COLO668 (cell line): Measurements from ENCODE around the gene ROR2.
"Not testable (repeated sequence)": the region's sequence is repeated elsewhere in the genome, so short reads cannot be mapped to it uniquely, and the experiment has no call there.

Experiments
- DNase-seq: peaks from one replicate; lab custom pipeline; 2025; ENCODE audit not compliant: unreplicated experiment; lab: John Stamatoyannopoulos, UW

ROR2 gene

DNA sequence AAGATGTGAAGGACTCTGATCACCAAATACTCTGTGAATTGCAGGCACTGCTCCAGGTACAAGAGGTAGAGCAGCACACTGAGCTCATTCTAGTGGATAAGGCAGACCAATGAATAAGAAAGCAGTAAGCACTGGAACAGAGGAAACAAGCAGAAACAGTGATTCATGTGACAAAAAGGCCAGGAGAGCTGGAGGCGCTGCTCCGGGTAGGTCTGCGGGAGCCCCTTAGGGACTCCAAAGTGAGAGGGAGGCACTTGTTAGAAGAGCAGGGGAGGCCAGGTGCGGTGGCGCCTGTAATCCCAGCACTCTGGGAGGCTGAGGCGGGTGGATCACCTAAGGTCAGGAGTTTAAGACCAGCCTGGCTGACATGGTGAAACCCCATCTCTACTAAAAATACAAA lies 294.8 kb downstream of the ROR2 start:
- DNase-seq: no peak

DNA sequence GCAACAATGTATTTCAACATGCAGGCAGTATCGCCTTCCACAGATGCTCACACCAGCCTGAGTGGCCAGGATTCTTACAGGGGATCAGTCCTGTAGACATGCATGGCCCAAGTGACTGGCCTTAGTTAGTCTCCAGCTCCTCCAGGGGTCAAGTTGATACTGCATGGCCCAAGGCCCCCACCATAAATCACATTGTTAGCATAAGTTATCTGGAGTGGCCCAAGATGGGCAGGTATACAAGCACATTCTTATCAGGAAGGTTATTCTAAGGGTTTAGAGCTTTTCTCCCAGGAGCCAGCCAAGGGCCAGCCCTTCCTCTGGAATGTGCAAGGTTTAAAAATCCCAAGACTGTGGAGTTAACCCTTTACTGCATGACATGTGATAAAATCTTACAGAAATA lies 295.5 kb downstream of the ROR2 start:
- no peak for DNase-seq

DNA sequence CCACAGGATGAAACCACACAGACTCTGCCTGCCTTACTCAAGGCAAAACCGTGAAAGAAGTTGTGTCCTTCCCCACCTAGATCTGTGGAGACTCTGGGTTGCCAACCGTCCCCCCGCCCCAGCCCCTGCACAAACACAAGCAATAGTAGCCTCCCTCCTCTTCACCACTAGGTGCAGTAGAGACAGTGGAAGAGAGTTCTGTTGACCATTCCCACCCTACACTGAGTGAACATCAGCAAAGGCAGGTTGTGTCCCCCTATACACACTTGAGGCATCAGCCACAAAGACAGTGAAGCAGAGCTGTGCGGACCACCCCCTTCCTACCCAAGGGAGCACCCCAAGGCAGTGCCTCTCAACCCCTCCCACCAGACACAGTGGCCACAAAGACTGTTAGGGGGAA lies 302.7 kb downstream of the ROR2 start:
- DNase-seq: no peak

DNA sequence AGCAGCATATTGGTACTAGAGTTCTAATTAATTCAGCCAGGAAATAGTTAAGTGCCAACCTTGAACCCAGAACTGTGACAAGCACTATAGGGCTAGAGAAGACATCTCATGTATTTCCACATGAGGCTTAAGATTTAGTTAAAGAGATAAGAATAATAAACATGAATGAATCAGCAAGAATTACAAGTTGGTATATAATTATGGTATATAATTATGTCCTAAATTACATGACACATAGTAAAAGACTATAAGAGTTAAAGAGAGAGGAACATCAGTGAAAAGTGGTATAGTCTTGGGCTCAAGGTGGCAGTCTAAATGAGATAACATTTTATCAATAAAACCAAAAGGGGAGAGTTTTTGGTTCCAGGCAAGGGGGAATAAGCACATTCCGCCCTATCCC lies 303.3 kb downstream of the ROR2 start:
- no peak for DNase-seq

DNA sequence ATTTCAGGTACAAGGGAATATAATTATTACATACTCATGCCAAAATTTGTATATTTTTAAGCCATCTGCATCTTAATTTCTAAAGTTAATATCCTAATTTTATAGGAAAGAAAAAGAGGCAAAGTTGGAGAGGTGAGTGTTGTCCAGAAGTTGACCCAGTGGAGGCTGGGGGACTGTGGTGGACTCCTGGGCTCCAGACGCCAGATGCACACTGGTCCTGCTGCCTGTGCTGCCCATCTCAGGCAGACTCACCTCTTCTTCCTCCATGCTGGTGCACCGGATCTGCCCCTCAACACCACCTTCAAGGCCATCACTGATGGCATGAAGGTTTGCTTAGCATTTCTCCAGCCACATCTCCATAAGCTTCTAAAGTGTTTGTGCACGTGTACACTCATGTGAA lies 305.6 kb downstream of the ROR2 start:
- no peak for DNase-seq

DNA sequence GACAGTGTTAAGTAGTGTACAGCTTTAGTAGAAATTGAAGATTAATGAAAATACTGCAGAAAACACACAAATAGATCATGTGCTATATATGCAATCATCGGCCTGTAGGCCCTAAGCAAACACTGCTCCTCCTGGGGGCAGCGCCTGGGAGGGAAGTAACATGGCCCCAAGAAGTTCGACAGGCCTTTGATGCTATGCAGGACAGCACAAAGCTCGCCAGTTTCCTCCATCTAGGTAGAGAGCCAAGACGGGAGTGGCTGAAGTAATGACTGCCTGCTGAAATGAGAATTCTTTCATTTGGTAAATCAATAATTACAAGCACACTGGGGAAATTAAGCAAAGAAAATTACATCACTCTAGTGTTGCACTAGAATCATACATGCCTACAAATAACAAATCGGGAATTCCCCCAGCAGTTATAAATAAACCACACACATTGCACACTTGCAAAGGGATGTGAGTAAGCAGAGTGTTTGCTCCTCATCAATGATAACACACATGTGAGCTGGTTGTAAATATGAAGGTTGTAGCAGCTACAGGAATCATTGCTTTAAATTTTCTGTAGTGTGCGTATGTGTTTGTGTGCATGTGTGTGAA lies 306.4 kb downstream of the ROR2 start:
- DNase-seq: no peak

GRCh38 chr9:91642771-91643170 lies 307.3 kb downstream of the ROR2 start:
- DNase-seq: no peak

DNA sequence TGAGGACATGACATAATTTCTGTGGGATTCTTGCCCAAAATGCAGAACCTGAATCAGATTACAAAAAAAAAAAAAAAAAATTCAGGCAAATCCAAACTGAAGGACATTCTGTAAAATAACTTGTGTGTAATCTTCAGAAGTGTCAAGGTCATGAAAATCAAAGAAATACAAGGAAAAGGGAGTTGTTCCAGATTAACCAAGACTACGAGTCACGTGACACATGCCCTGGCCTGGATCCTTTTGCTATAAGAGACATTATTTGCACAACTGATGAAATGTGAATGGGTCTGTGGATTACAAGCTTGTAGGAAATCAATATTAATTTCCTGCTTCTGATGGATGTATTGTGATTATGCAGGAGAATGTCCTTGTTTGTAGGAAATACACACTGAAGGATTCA lies 309.6 kb downstream of the ROR2 start:
- DNase-seq: no peak

GRCh38 chr9:91639054-91639453 lies 311.0 kb downstream of the ROR2 start:
- no peak for DNase-seq

DNA sequence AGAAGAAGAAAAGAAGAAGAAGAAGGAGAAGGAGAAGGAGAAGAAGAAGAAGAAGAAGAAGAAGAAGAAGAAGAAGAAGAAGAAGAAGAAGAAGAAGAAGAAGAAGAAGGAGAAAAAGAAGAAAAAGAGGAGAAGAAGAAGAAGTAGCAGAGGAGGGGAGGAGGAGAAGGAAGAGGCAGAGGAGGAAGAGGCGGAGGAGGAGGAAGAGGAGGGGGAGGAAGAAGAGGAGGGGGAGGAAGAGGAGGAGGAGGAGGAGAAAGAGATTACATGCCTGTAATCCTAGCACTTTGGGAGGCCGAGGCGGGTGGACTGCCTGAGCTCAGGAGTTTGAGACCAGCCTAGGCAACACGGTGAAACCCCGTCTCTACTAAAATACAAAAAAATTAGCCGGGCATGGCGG lies 315.2 kb downstream of the ROR2 start:
- not testable (repeated sequence) for DNase-seq

GRCh38 chr9:91629718-91630117 lies 320.3 kb downstream of the ROR2 start:
- no peak for DNase-seq

DNA sequence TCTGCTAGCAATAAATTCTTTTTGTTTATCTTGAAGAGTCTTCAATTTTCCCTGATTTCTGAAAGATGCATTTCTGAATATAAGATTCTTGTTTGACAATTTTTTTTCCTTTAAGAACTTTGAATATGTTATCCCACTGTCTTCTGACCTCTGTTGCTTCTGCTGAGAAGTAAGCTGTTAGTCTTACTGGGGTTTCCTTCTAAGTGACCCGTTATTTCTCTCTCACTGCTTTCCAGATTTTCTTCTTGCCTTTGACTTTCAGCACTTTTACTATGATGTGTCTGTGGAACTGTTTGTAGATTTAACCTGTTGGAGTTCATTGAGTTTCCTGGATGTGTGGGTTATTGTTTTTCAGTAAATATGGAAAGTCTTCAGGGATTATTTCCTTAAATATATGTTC lies 321.1 kb downstream of the ROR2 start:
- no peak for DNase-seq

- DNase-seq: no peak
Measured at GRCh38 chr9:91625331-91625730, 324.7 kb downstream of the ROR2 start.

DNA sequence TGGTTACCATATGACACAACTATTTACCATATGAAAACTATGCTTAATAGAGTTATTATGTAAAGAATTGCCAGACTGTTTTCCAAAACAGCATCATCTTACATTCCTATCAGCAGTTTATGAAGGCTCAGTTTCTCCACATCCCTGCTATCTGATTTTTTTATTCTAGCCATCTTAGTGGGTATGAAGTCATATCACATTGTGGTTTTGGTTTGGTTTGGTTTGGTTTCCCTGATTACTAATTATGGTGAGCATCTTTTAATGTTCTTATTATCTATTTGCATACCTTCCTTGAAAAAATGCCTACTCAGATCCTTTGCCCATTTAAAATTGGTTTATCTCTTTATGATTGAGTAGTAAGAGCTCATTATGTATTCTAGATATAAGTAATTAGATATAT lies 327.0 kb downstream of the ROR2 start:
- no peak for DNase-seq

DNA sequence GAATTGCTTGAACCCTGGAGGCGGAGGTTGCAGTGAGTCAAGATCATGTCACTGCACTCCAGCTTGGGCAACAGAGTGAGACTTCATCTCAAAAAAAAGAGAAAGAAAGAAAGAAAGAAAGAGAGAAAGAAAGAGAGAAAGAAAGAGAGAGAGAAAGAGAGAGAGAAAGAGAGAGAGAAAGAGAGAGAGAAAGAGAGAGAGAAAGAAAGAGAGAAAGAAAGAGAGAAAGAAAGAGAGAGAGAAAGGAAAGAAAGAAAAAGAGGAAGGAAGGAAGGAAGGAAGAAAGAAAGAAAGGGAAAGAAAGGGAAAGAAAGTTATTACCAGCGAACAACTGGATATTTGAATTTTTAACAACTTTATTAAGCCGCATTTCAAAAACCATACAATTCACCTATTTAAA lies 327.9 kb downstream of the ROR2 start:
- not testable (repeated sequence) for DNase-seq

- DNase-seq: not testable (repeated sequence)
Measured at GRCh38 chr9:91614044-91614443, 336.0 kb downstream of the ROR2 start.

- DNase-seq: no peak
Measured at GRCh38 chr9:91611582-91611981, 338.4 kb downstream of the ROR2 start.

DNA sequence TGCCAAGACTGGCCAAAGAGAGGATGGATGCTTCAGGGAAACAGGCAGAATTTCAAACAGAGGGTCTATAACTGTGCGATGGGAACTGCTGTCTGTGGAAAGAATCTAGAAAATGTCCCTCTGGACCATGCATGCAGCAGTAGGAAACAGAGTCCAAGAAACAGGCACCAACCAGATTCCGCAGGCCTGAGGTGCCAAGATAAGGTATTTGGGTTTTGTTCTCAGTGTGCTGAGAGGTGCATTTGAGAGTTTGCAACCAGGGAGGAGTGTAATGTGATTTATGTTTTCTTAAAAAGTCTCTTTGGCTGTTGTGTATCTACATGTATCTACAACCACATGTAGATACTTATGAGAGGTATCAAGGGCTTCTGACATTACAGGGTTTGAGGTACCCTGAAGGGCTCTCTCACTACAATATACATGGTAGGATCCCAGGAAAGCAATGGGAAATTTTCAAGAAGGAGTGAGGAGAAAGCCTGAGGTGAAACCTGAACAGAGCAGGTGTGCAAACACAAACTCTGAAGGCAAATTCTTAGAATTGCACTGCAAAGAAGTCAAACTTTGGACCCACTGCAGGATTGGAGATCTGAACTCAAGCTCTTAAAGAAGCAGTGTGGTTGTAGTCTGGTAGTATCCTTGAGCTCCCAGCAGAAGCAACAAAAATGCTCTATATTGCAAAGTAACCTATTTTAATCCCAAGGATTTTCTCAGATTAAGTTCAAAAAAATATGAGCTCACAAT lies 343.6 kb downstream of the ROR2 start:
- no peak for DNase-seq

- DNase-seq: no peak
Measured at GRCh38 chr9:91604451-91605179, 345.4 kb downstream of the ROR2 start.

DNA sequence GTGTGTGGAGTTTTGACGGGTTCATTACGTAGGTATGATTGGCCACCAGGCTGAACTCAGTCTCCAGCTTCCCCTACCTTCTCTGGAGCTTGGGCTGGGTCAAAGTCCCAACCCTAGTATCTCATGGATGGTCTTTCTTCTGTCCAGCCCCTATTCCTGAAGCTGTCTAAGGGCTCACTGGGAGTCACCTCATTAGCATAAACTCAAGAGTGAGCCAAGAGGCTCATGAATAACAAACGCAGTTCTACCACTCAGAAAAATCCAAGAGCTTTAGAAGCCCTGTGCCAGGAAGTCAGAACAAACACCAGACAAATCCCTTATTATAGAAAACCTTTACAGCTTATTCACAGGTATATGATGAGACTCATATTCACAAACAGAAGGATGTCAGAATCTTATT lies 346.1 kb downstream of the ROR2 start:
- no peak for DNase-seq

DNA sequence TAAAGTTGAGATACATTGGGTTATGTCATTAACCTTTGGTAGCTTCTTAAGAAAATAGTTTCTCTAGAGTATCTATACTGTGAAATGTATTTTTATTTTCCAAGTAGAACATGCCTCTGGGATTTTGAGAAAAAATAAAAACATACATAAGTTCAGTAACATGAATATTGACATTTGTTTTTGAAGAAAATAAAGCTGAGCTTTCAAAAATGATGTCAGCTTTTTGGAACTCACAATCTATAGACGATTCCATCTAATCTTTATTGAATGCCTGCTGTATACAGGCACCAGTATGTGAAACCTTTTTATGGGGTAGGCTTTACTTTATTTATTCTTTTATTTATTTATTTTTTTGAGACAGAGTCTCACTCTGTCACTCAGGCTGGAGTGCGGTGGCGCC lies 350.5 kb downstream of the ROR2 start:
- no peak for DNase-seq

- DNase-seq: no peak
Measured at GRCh38 chr9:91591627-91592026, 358.4 kb downstream of the ROR2 start.
